WTC11 (cell line): ENCODE results near the gene CMC2. TPM values are rescaled to one million over a fixed set of nuclear protein-coding genes. Genes with fewer than 3 reads are reported as not detected.

ENCODE experiments used
- ATAC-seq: fragments of 200-7000 bp; cut with Tn5 transposase; 2 replicates; pipeline ENCODE4 v1.10.0; 2021; ENCODE audit warnings: mild to moderate bottlenecking, moderate library complexity
- CTCF ChIA-PET: fragments of 300-600 bp; sonication (Branson Sonifier 250); formaldehyde crosslinking; loops from one replicate; lab custom pipeline; 2021; ENCODE audit warnings: antibody characterized with exemption; lab: Charles Lee
- POLR2A ChIA-PET: fragments of 350-600 bp; sonication (Branson Sonifier 250); formaldehyde crosslinking; loops from one replicate; lab custom pipeline; 2021; ENCODE audit warnings: antibody characterized with exemption; lab: Charles Lee
- DNase-seq: peaks from one replicate; pipeline ENCODE4 v3.0.0; 2021; ENCODE audit warnings: low spot score
- H3K27ac Mint-ChIP-seq: 2 replicates; pipeline ENCODE4 v1.8.0; 2021; ENCODE audit warnings: mixed read lengths
- H3K27me3 Mint-ChIP-seq: 2 replicates; pipeline ENCODE4 v1.8.0; 2021; ENCODE audit warnings: low read depth, mild to moderate bottlenecking, moderate library complexity, mixed read lengths
- H3K36me3 Mint-ChIP-seq: 2 replicates; pipeline ENCODE4 v1.8.0; 2021; ENCODE audit warnings: mixed read lengths
- H3K4me1 Mint-ChIP-seq: 2 replicates; pipeline ENCODE4 v1.8.0; 2022; ENCODE audit warnings: mixed read lengths
- H3K4me3 Mint-ChIP-seq: 2 replicates; pipeline ENCODE4 v1.8.0; 2021; ENCODE audit warnings: mild to moderate bottlenecking, moderate library complexity, mixed read lengths
- H3K9me3 Mint-ChIP-seq: 2 replicates; pipeline ENCODE4 v1.8.0; 2021; ENCODE audit warnings: mixed read lengths
- ATF1 ChIP-seq: sonication (generic); formaldehyde crosslinking; IDR thresholded peaks from 2 replicates; pipeline ENCODE4 v1.8.1; 2023; ENCODE audit warnings: mild to moderate bottlenecking, moderate library complexity, missing genetic modification reagents
- CBFB ChIP-seq: sonication (generic); formaldehyde crosslinking; IDR thresholded peaks from 2 replicates; pipeline ENCODE4 v1.8.1; 2022; ENCODE audit warnings: mild to moderate bottlenecking, low read depth, missing genetic modification reagents
- FOXP1 ChIP-seq: sonication (generic); formaldehyde crosslinking; IDR thresholded peaks from 2 replicates; pipeline ENCODE4 v1.8.0; 2022; ENCODE audit warnings: missing genetic modification reagents, mild to moderate bottlenecking, moderate library complexity, borderline replicate concordance
- GRHL2 ChIP-seq: fragments of 250-450 bp; sonication (Bioruptor Pico); IDR thresholded peaks from 2 replicates; pipeline ENCODE4 v1.8.0; 2022; ENCODE audit warnings: mild to moderate bottlenecking, moderate library complexity; ENCODE audit not compliant: insufficient replicate concordance, severe bottlenecking
- JAZF1 ChIP-seq: fragments of 250-450 bp; sonication (Bioruptor Pico); IDR thresholded peaks from 2 replicates; pipeline ENCODE4 v1.9.0; 2021; ENCODE audit warnings: moderate library complexity, mild to moderate bottlenecking, inconsistent platforms
- JUN ChIP-seq: sonication (generic); formaldehyde crosslinking; IDR thresholded peaks from 2 replicates; pipeline ENCODE4 v1.8.0; 2023; ENCODE audit warnings: mild to moderate bottlenecking, missing genetic modification reagents
- NFE2L1 ChIP-seq: sonication (generic); formaldehyde crosslinking; IDR thresholded peaks from 2 replicates; pipeline ENCODE4 v1.8.1; 2023; ENCODE audit warnings: missing genetic modification reagents
- NFYB ChIP-seq: sonication (generic); formaldehyde crosslinking; conservative IDR thresholded peaks from 2 replicates; pipeline ENCODE4 v1.8.0; 2022; ENCODE audit warnings: low read depth, missing genetic modification reagents
- PRRX2 ChIP-seq: fragments of 250-450 bp; sonication (Bioruptor Pico); IDR thresholded peaks from 2 replicates; pipeline ENCODE4 v1.8.0; 2021; ENCODE audit warnings: mild to moderate bottlenecking
- TEAD1 ChIP-seq: sonication (generic); formaldehyde crosslinking; IDR thresholded peaks from 2 replicates; pipeline ENCODE4 v1.8.0; 2022; ENCODE audit warnings: mild to moderate bottlenecking, missing genetic modification reagents
- ZNF121 ChIP-seq: sonication (generic); formaldehyde crosslinking; IDR thresholded peaks from 2 replicates; pipeline ENCODE4 v1.8.0; 2023; ENCODE audit warnings: missing genetic modification reagents
- ZNF423 ChIP-seq: fragments of 250-450 bp; sonication (Bioruptor Pico); IDR thresholded peaks from 2 replicates; pipeline ENCODE4 v2.1.2; 2022; ENCODE audit warnings: mild to moderate bottlenecking, moderate library complexity
- total RNA-seq: library from RNA; stranded (reverse); gene quantifications from 3 replicates; pipeline ENCODE4 v1.2.3, GENCODE V29; 2021
- TF ChIP-seq, protein P1 (sequence below): sonication (generic); formaldehyde crosslinking; IDR thresholded peaks from 2 replicates; pipeline ENCODE4 v1.8.1; 2023; ENCODE audit warnings: mild to moderate bottlenecking, missing genetic modification reagents, borderline replicate concordance
- TF ChIP-seq, protein P2 (sequence below): sonication (generic); formaldehyde crosslinking; IDR thresholded peaks from 2 replicates; pipeline ENCODE4 v1.8.1; 2023; ENCODE audit warnings: mild to moderate bottlenecking, missing genetic modification reagents
- TF ChIP-seq, protein P3 (sequence below): fragments of 250-450 bp; sonication (Bioruptor Pico); IDR thresholded peaks from 2 replicates; pipeline ENCODE4 v1.9.0; 2021; ENCODE audit warnings: moderate library complexity, mild to moderate bottlenecking, inconsistent platforms, borderline replicate concordance
- TF ChIP-seq, protein P4 (sequence below): sonication (generic); formaldehyde crosslinking; IDR thresholded peaks from 2 replicates; pipeline ENCODE4 v1.8.1; 2022; ENCODE audit warnings: missing genetic modification reagents, borderline replicate concordance
- TF ChIP-seq, protein P5 (sequence below): fragments of 250-450 bp; sonication (Bioruptor Pico); IDR thresholded peaks from 2 replicates; pipeline ENCODE4 v1.8.0; 2021; ENCODE audit warnings: mild to moderate bottlenecking
- TF ChIP-seq, protein P6 (sequence below): fragments of 250-450 bp; sonication (Bioruptor Pico); IDR thresholded peaks from 2 replicates; pipeline ENCODE4 v2.1.2; 2022; ENCODE audit warnings: mild to moderate bottlenecking, moderate library complexity
- TF ChIP-seq, protein P7 (sequence below): fragments of 250-450 bp; sonication (Bioruptor Pico); conservative IDR thresholded peaks from 2 replicates; pipeline ENCODE4 v1.9.0; 2021; ENCODE audit warnings: mild to moderate bottlenecking
- TF ChIP-seq, protein P8 (sequence below): sonication (generic); formaldehyde crosslinking; IDR thresholded peaks from 2 replicates; pipeline ENCODE4 v1.8.1; 2023; ENCODE audit warnings: mild to moderate bottlenecking, missing genetic modification reagents

CMC2 gene
- total RNA-seq, 1 experiment from 2014 or later, result 78.9 TPM

DNA sequence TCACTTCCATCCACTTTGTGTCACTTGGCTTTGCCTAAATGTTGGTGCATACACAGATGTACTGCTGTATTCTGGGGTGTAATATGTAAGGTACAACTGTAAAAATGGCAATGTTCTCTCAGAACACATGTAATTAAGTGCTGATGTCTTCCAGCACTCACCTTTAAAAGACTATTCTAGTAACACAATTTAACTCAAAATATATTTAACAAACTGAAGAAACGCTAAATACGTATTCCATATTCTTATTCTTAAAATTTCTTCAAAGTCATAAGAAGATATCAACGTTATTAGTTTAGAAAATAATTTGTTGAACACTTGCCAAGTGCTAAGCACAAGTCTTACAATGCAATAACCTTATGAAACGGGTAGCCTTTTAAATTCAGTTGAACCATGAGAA, 3.6 kb downstream of the CMC2 start (continued):
- TF ChIP-seq NFYB (CRISPR knock-in tag), result no peak
- TF ChIP-seq, all 79 proteins: peak for 0

DNA sequence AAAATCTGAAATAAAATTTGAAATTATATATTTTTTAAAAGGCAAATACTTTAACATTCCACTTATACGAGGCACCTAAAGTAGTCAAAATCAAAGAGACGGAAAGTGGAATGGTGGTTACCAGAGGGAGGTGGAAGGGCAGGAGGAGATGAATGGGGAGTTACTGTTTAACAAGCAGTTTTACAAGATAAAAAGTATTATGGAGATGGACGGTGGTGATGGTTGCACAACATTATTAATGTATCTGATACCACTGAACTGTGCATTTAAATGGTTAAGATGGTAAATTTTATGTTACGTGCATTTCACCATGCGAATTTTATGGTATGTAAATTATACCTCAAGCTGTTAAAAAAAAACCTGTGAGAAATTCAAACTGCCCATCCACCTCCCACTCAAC, 5.4 kb downstream of the CMC2 start:
- POLR2A ChIA-PET, result no interaction called here
- no peak for ATAC-seq
- no peak overlapping the region for H3K4me3 Mint-ChIP-seq
- TF ChIP-seq, protein P1, sequence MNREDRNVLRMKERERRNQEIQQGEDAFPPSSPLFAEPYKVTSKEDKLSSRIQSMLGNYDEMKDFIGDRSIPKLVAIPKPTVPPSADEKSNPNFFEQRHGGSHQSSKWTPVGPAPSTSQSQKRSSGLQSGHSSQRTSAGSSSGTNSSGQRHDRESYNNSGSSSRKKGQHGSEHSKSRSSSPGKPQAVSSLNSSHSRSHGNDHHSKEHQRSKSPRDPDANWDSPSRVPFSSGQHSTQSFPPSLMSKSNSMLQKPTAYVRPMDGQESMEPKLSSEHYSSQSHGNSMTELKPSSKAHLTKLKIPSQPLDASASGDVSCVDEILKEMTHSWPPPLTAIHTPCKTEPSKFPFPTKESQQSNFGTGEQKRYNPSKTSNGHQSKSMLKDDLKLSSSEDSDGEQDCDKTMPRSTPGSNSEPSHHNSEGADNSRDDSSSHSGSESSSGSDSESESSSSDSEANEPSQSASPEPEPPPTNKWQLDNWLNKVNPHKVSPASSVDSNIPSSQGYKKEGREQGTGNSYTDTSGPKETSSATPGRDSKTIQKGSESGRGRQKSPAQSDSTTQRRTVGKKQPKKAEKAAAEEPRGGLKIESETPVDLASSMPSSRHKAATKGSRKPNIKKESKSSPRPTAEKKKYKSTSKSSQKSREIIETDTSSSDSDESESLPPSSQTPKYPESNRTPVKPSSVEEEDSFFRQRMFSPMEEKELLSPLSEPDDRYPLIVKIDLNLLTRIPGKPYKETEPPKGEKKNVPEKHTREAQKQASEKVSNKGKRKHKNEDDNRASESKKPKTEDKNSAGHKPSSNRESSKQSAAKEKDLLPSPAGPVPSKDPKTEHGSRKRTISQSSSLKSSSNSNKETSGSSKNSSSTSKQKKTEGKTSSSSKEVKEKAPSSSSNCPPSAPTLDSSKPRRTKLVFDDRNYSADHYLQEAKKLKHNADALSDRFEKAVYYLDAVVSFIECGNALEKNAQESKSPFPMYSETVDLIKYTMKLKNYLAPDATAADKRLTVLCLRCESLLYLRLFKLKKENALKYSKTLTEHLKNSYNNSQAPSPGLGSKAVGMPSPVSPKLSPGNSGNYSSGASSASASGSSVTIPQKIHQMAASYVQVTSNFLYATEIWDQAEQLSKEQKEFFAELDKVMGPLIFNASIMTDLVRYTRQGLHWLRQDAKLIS (CRISPR knock-in tag), result no peak
- TF ChIP-seq, protein P2, sequence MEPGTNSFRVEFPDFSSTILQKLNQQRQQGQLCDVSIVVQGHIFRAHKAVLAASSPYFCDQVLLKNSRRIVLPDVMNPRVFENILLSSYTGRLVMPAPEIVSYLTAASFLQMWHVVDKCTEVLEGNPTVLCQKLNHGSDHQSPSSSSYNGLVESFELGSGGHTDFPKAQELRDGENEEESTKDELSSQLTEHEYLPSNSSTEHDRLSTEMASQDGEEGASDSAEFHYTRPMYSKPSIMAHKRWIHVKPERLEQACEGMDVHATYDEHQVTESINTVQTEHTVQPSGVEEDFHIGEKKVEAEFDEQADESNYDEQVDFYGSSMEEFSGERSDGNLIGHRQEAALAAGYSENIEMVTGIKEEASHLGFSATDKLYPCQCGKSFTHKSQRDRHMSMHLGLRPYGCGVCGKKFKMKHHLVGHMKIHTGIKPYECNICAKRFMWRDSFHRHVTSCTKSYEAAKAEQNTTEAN, result no peak
- TF ChIP-seq TEAD1 (CRISPR knock-in tag), result no peak
- TF ChIP-seq ZNF423 (CRISPR knock-in tag), result no peak
- TF ChIP-seq, protein P3, sequence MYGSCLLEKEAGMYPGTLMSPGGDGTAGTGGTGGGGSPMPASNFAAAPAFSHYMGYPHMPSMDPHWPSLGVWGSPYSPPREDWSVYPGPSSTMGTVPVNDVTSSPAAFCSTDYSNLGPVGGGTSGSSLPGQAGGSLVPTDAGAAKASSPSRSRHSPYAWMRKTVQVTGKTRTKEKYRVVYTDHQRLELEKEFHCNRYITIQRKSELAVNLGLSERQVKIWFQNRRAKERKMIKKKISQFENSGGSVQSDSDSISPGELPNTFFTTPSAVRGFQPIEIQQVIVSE (CRISPR knock-in tag), result no peak
- no peak for TF ChIP-seq PRRX2 (CRISPR knock-in tag)
- TF ChIP-seq, protein P4, sequence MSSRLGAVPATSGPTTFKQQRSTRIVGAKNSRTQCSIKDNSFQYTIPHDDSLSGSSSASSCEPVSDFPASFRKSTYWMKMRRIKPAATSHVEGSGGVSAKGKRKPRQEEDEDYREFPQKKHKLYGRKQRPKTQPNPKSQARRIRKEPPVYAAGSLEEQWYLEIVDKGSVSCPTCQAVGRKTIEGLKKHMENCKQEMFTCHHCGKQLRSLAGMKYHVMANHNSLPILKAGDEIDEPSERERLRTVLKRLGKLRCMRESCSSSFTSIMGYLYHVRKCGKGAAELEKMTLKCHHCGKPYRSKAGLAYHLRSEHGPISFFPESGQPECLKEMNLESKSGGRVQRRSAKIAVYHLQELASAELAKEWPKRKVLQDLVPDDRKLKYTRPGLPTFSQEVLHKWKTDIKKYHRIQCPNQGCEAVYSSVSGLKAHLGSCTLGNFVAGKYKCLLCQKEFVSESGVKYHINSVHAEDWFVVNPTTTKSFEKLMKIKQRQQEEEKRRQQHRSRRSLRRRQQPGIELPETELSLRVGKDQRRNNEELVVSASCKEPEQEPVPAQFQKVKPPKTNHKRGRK (CRISPR knock-in tag), result no peak
- TF ChIP-seq ATF1, result no peak
- TF ChIP-seq JUN (CRISPR knock-in tag), result no peak
- TF ChIP-seq FOXP1 (CRISPR knock-in tag), result no peak
- no peak for TF ChIP-seq CBFB (CRISPR knock-in tag)
- TF ChIP-seq, protein P5, sequence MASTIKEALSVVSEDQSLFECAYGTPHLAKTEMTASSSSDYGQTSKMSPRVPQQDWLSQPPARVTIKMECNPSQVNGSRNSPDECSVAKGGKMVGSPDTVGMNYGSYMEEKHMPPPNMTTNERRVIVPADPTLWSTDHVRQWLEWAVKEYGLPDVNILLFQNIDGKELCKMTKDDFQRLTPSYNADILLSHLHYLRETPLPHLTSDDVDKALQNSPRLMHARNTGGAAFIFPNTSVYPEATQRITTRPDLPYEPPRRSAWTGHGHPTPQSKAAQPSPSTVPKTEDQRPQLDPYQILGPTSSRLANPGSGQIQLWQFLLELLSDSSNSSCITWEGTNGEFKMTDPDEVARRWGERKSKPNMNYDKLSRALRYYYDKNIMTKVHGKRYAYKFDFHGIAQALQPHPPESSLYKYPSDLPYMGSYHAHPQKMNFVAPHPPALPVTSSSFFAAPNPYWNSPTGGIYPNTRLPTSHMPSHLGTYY (CRISPR knock-in tag), result no peak
- TF ChIP-seq, protein P6, sequence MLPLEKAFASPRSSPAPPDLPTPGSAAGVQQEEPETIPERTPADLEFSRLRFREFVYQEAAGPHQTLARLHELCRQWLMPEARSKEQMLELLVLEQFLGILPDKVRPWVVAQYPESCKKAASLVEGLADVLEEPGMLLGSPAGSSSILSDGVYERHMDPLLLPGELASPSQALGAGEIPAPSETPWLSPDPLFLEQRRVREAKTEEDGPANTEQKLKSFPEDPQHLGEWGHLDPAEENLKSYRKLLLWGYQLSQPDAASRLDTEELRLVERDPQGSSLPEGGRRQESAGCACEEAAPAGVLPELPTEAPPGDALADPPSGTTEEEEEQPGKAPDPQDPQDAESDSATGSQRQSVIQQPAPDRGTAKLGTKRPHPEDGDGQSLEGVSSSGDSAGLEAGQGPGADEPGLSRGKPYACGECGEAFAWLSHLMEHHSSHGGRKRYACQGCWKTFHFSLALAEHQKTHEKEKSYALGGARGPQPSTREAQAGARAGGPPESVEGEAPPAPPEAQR (CRISPR knock-in tag), result no peak
- no peak for TF ChIP-seq JAZF1
- no peak for TF ChIP-seq ZNF121
- no peak for TF ChIP-seq GRHL2 (CRISPR knock-in tag)
- TF ChIP-seq NFE2L1, result no peak
- TF ChIP-seq, protein P7, sequence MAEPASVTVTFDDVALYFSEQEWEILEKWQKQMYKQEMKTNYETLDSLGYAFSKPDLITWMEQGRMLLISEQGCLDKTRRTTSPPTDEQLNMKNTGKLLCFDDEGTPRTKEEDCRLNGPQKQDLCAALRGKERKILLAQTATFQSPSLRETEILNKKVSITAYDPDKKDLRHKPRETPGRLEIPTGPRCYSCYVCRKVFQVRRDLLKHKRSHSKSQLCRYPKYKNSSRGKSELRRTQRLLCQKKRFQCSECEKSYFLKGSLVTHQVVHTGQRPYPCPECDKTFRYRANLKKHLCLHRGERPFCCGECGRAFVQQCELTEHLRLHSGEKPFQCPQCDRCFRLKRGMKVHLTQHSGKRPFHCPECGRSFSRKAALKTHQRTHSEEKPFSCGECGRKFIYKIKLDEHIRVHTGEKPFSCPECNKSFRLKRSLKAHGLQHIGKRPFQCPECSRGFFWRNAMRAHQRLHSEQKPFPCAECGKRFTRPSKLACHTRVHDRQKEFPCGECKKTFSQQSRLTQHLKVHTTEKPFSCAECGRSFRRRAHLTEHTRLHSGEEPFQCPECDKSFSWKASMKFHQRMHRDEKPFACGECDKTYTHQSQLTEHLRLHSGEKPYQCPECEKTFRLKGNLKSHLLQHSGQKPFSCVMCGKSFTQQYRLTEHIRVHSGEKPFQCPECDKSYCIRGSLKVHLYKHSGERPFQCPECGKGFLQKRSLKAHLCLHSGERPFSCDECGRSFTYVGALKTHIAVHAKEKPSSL (CRISPR knock-in tag), result no peak
- TF ChIP-seq, protein P8, sequence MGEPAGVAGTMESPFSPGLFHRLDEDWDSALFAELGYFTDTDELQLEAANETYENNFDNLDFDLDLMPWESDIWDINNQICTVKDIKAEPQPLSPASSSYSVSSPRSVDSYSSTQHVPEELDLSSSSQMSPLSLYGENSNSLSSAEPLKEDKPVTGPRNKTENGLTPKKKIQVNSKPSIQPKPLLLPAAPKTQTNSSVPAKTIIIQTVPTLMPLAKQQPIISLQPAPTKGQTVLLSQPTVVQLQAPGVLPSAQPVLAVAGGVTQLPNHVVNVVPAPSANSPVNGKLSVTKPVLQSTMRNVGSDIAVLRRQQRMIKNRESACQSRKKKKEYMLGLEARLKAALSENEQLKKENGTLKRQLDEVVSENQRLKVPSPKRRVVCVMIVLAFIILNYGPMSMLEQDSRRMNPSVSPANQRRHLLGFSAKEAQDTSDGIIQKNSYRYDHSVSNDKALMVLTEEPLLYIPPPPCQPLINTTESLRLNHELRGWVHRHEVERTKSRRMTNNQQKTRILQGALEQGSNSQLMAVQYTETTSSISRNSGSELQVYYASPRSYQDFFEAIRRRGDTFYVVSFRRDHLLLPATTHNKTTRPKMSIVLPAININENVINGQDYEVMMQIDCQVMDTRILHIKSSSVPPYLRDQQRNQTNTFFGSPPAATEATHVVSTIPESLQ (CRISPR knock-in tag), result no peak
- no peaks in the 10 kb centered on the region for H3K27me3 Mint-ChIP-seq
- CTCF ChIA-PET, result interaction anchor here (1.8 kb wide), 1 partner anchor 35 kb away, joined by 6 read pairs; the partner anchor contains the start of gene ATMIN
- no peak for DNase-seq
- H3K9me3 Mint-ChIP-seq, result peaks cover 17% of the 10 kb centered on the region
- H3K4me1 Mint-ChIP-seq, result peaks cover 24% of the 10 kb centered on the region
- peaks cover 9% of the 10 kb centered on the region for H3K36me3 Mint-ChIP-seq
- H3K27ac Mint-ChIP-seq, result no peak overlapping the region
